KOPT-K1 (cell line): ENCODE results near the gene RPP21.

Experiments used
- H3K27ac ChIP-seq: fragments of 200-600 bp; sonication (generic); 2 replicates; pipeline ENCODE4 v1.5.1; 2016; ENCODE audit warnings: antibody characterized with exemption, mild to moderate bottlenecking, low read depth, low read length; ENCODE audit not compliant: poor library complexity, severe bottlenecking
- H3K36me3 ChIP-seq: fragments of 200-600 bp; sonication (generic); 2 replicates; pipeline ENCODE4 v1.5.1; 2017; ENCODE audit warnings: antibody characterized with exemption, mild to moderate bottlenecking, low read length, moderate library complexity; ENCODE audit not compliant: insufficient read depth
- H3K9me3 ChIP-seq: fragments of 200-600 bp; sonication (generic); 2 replicates; pipeline ENCODE4 v1.5.1; 2017; ENCODE audit warnings: antibody characterized with exemption, low read length, mild to moderate bottlenecking; ENCODE audit not compliant: insufficient read depth, poor library complexity, severe bottlenecking

RPP21 gene

DNA sequence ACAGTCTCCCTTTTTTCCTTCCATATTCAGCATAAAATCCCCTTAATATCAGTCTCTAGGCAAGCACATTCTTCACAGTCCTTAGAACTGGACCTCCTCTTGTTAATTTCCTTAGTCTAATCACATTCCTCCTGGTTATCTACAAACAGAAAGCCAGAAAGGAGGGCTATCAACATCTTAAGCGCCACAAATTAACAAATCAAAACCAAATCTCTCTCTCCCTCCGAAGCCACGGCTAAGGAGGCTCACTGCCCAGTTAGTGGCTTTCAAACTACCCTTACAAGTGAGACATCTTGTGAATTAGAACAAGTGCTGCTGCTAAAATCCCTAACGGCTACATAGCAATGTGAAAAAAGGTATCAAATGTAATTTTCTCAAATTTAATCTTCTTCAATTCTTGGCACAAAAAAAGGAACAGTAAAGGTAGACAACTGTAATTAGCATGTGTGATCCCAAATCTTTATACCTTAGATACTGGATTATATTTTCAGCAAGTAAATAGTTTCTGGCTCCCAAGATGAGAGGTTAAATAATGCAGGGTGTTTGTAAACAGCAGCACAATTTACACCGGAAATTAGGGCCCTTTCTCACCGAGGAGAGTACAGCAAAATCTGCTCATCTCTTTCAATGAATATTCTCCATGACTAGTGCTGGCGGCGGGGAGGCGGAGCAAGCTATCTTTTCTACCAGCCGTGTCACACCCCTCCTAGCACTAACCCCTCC is 19.6 kb upstream of the RPP21 start:
- Histone ChIP-seq H3K9me3 (no peaks in the 10 kb centered on the region), H3K36me3 (peaks cover 16% of the 10 kb centered on the region; the same call in 1 of the 2 replicates), H3K27ac (peak overlapping the region; percentile 77)

DNA sequence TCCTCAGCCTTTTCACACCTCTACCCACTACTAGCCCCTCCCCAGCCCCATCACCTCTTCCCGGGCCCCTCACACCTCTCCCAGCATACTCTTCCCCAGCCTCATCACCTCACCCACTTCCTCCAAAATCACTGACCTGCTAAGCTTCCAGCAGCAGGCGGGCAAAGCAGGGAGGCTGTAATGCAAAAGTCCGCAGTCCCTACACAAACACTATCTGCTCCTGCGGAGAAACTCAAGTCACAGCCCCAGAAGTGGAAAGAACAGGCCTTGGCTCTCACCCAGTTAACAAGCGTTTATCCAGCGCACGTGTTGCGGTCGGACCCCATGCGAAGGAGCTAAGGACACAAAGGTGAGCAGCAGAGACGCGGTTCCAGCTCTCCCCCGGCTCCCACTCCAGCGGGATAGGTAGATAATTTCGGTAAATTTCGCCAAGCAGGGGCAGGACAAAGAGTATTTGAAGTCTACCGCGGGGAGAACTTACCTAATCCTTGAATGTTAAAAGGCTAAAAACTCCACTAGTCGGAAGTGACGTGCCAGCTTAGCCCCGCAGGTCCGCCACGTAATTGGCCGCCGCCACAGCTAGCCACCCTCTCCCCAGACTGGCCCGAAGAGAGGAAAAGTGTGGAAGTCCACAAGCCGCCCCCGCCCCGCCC is 19.0 kb upstream of the RPP21 start:
- peak overlapping the region; percentile 77 for H3K27ac ChIP-seq
- peaks cover 23% of the 10 kb centered on the region for H3K36me3 ChIP-seq
- H3K9me3 ChIP-seq: no peaks in the 10 kb centered on the region

- Histone ChIP-seq H3K9me3 (no peaks in the 10 kb centered on the region), H3K27ac (peak within 1 kb of the TSS; percentile 77), H3K36me3 (peaks cover 30% of the 10 kb centered on the region)
Observed at GRCh38 chr6:30326526-30327231, 18.3 kb upstream of the RPP21 start, which contains the start of gene TRIM39. TSS of gene TRIM39 (plus strand) at chr6:30326927. CDS start at chr6:30329318, 2,391 bp downstream.

DNA sequence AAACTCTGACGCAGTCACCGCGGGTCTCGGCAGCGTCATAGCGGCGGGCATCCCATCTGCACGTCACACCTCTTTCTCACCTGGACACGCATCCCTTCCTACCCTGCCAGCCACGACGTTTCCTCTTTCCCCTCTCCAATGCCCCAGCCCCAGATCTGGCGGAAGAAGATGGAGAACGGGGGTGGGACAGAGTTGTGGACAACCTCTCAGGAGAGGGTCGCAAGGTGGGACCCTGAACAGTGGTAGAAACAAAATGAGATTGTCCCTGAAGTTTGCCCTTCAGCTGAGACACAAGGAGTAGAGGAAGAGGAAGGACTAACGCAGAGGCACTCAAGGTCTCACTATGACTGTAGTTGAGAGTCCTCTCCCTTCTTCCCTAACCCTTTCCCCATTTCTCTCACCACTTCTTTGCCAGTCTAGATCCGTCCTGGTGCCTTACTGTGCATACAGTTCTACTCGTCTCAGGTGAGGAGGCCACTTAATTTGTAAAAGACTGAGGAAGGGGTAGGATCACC is 17.7 kb upstream of the RPP21 start:
- H3K27ac ChIP-seq: peak overlapping the region; percentile 77
- peaks cover 34% of the 10 kb centered on the region for H3K36me3 ChIP-seq
- H3K9me3 ChIP-seq: no peaks in the 10 kb centered on the region

GRCh38 chr6:30328397-30328796 is 16.6 kb upstream of the RPP21 start:
- no peaks in the 10 kb centered on the region for H3K9me3 ChIP-seq
- peaks cover 32% of the 10 kb centered on the region for H3K36me3 ChIP-seq
- no peak overlapping the region for H3K27ac ChIP-seq

GRCh38 chr6:30329331-30329730 is 15.6 kb upstream of the RPP21 start:
- H3K9me3 ChIP-seq: no peaks in the 10 kb centered on the region
- peaks cover 40% of the 10 kb centered on the region for H3K36me3 ChIP-seq
- H3K27ac ChIP-seq: no peak overlapping the region

GRCh38 chr6:30331981-30332380 is 13.0 kb upstream of the RPP21 start:
- H3K36me3 ChIP-seq: peaks cover 65% of the 10 kb centered on the region
- no peak overlapping the region for H3K27ac ChIP-seq
- H3K9me3 ChIP-seq: no peaks in the 10 kb centered on the region

DNA sequence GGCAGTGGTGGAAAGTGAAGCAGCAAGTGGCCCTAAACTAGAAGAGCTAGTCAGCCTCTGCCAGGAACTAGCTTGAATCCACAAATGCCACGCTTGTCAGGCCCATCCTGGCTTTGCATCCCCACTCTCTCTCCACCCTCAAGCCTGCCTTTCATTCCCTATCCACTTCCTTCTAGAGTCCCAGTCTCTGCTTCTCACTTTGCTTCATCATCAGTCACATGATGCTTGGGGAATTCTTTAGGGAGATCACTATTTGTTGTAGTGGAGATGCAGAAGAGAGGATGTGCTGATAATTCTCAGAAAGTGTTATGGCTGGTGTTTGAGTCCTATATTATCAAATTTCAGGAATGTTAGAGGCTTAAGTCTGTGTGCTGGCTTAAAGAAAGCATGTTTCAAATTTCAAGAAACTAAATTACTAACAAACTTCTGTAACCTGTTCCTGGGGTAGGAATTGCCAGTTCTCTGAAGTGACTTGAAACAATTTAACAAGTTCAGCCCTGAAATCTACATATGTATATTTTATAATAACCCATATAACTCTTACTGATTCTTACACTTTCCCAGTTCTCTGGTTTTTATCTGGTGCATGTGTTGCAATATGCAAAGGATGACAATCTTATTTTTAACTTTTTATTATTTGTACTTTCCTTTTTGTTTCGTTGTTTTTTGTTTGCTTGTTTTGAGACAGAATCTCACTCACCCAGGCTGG is 10.7 kb upstream of the RPP21 start:
- Histone ChIP-seq H3K36me3 (peaks cover 82% of the 10 kb centered on the region), H3K9me3 (no peaks in the 10 kb centered on the region)

DNA sequence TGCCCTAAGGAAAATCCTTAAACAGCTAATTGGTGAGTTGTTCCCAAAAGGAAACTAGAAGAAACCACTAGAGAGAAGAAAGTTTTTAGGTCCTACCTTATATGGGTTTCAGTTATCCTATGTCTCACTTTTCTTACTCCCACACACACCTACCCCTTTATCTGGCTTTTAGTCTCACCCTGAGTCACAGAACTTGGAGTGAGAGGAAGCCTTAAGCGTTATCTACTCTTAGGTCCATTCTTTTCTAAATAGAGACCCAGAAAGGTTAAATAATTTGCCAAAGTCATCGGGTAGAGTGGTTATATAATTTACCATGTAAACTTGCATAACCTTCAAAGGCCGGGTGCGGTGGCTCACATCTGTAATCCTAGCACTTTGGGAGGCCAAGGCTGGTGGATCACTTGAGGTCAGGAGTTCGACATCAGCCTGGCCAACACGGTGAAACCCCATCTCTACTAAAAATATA is 4.3 kb upstream of the RPP21 start:
- peaks cover 66% of the 10 kb centered on the region for H3K36me3 ChIP-seq
- H3K27ac ChIP-seq: no peak overlapping the region
- H3K9me3 ChIP-seq: no peaks in the 10 kb centered on the region

More for the DNA sequence above, 10.7 kb upstream of the RPP21 start:
- H3K27ac ChIP-seq: no peak overlapping the region

- H3K27ac ChIP-seq: no peak overlapping the region
- no peaks in the 10 kb centered on the region for H3K9me3 ChIP-seq
- peaks cover 60% of the 10 kb centered on the region for H3K36me3 ChIP-seq
Observed at GRCh38 chr6:30341218-30341617, 3.7 kb upstream of the RPP21 start.

DNA sequence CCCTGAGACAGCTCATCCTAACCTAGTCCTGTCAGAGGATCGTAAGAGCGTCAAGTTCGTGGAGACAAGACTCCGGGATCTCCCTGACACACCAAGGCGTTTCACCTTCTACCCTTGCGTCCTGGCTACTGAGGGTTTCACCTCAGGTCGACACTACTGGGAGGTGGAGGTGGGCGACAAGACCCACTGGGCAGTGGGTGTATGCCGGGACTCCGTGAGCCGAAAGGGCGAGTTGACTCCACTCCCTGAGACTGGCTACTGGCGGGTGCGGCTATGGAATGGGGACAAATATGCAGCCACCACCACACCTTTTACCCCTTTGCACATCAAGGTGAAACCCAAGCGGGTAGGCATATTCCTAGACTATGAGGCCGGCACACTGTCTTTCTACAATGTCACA is 3.2 kb upstream of the RPP21 start:
- Histone ChIP-seq H3K27ac (no peak overlapping the region), H3K9me3 (no peaks in the 10 kb centered on the region), H3K36me3 (peaks cover 60% of the 10 kb centered on the region)

DNA sequence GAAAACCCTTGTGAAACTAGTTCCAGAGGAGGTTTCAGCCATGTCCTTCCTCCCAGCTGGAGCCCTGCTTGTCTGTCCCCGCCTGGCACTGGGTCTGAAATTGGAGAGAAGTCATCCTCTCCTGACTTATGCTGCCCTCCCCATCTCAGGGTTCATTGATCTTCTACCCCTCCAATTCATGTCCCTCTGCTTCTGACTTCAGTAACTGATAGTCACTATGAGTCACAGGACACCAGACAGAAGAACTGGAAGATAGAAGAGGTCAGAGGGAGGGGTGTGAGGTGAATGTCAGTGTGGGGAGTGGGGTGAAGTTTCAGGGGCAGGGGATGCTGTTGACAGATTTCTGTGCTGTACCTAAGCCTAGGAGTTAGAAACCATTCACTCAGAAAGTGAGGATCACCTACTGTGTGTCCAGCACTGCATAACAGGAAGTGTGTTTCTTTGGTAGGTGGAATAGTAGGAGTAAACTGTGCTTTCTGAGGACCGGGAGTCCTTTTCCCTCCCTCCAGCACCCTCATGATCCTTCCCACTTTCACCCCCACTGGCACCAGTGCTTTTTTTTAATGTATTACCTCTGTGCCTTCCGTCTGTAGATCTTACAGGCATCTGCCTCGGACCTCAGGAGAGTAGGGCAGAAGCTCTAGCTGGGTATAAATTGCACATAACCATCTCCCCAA is 627 bp upstream of the RPP21 start:
- H3K9me3 ChIP-seq: no peaks in the 10 kb centered on the region
- H3K27ac ChIP-seq: peak overlapping the region; percentile 79
- H3K36me3 ChIP-seq: peaks cover 47% of the 10 kb centered on the region

GRCh38 chr6:30345852-30346251 is 896 bp downstream of the RPP21 start:
- Histone ChIP-seq H3K9me3 (no peaks in the 10 kb centered on the region), H3K27ac (no peak overlapping the region), H3K36me3 (peaks cover 32% of the 10 kb centered on the region)

DNA sequence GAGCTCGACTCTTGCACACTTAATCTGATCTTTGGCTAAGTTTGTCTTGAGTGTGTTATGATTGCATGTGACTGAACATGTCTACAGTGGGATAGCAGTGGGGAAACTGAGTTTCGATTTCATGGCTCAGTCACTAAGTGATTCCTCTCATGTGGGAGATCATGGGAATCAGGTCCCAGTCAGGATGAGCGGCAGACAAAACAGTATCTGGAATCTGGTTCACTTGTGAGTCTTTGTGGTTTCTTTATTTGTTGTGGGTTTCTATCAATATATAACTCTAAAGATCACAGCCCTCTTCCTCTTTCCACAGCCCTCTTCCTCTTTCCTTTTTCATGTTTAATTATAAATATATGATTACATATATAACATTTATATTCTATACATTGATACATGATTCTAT is 4.0 kb downstream of the RPP21 start:
- Histone ChIP-seq H3K9me3 (no peaks in the 10 kb centered on the region), H3K27ac (no peak overlapping the region), H3K36me3 (peaks cover 14% of the 10 kb centered on the region)
